Putamen (tissue), 1 donor: ENCODE results near the gene NDST4.

Source experiments
- DNase-seq: peaks from one replicate; pipeline ENCODE4 v3.0.0-alpha.2; 2016; ENCODE audit warnings: low spot score

The NDST4 gene

DNA sequence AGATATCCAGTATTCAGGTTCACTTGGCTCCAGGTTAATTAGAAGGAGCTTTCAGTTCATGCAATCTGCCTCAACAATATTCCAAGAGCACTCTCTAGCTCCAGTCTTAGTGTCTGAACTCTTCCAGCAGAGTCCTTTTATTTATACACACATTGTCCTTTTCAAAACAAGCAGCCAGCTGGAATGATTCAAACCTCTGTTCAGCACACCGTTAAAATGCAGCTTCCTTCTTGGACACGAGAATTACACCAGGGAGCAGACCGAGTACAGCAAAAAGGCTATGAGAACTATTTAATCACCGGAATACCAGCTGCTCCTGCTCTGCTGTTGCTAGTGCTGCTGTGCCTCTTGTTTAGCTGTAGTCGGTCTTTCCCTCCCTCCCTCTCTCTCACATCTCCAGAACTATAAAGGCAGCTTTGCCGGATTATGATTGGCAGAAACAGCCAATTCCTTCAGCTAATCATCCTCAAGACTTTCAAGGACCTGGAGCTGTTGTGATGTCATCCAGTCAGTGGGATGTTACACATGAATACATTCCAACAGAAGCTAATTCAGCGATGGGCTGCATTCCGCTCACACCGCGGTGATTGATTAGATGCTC is at the start of gene NDST4:
NDST4 (minus strand) TSS at position 115 of the 601 bp plus-strand sequence. CDS start 36,584 bp downstream, outside the sequence.
- peak; percentile 21 for DNase-seq

DNA sequence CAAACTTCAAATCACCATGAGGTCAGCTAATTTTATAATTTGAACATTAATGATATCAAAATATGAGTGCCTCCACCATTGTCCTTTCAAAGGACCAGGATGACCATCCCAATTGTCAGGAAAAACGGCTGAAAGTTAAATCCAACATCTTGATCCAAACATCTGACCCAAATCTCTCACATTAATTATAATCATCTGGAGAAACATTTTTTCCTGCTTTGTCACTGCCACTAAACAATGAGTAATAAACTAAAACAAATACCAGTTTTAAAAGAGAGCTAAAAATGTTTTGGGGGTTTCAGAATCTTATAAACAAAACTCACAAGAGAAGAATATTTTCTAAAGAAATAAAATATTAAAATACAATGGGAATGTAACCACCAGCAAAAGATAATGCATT is 45.7 kb upstream of the NDST4 start:
- no peak for DNase-seq

DNA sequence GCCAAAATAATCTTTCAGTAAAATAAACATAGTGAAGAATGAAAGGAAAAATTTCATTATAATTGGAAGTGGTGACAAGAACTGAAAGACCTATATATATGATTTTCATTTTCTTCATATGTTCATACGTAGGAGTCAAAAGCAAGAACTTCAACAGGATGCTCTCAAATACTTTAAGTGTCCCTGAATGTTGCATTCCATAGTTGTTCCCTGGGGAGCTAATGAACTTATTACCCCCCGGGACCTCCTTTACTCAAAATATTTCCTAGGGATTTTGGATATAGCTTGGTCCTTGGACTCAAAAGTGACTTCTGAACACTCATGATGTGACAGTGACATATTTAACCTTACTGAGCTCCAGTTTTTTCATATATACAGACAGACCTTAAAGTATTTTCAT is 44.9 kb upstream of the NDST4 start:
- DNase-seq, result no peak

DNA sequence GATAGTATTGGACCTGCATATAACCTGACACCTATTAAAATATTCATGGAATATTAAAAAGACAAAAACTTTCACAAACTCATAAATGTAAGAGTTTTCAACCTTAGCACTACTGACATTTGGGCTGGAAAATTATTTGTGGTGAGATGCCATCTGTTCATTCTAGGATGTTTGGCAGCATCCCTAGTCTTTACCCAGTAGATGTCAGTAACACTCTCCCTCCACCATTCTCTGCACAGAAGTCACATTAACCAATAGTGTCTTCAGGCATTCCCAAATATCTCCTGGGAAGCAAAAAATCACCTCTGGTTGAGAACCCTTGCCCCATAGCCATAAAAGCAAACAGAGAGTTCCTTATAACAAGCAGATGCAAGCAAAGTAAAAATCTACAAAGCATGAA is 41.4 kb upstream of the NDST4 start:
- DNase-seq, result no peak

DNA sequence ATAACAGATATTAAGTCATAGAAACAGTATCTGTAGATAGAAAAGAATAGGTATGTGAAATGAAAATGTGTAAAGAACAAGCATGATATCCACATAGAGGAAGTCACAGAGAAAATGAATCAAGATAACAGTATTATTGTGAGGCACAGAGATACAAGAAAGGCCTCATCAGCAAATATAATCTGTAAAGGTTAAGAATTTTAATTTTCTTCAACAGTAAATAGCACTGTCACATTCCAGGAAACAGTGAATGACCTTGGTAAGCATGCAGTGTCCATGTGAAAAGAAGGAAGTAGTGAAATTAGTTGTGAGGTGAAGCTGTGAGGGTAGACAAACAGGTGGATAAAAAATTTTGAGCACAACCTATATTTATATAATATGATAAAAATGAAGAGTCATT is 39.5 kb upstream of the NDST4 start:
- no peak for DNase-seq

DNA sequence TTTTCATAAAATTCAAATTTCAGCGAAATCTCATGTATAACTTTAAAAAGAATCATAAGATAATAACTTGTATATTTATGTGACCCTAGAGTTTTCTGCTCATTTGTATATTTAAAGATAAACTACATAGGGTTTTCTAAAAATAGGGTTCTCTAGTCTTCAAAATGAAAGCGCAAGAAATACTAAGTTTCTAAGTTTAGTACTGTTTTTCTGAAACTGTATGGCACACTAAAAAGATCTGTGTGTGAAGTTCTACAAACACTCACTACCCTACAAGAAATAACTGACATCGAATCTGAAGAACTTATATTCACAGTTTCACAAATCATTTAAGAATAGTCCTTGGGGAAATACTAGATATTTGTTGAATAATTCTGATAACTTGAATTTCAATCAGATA is 38.7 kb upstream of the NDST4 start:
- no peak for DNase-seq

DNA sequence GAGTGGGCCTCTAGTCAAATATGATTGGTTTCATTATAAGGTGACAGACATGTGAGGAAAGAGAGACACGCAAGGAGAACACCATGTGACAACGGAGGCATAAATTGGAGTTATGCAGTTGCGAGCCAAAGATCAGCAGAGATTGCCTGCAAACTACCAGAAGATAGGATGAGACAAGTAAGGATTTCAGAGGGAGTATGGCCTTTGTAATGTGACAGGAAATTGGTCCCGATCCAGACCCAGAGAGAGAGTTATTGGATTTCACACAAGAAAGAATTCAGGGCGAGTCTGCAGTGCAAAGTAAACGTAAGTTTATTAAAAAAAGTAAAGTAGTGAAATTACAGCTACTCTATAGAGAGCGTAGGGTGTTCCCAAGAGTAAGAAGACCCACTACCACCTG is 35.7 kb upstream of the NDST4 start:
- no peak for DNase-seq

DNA sequence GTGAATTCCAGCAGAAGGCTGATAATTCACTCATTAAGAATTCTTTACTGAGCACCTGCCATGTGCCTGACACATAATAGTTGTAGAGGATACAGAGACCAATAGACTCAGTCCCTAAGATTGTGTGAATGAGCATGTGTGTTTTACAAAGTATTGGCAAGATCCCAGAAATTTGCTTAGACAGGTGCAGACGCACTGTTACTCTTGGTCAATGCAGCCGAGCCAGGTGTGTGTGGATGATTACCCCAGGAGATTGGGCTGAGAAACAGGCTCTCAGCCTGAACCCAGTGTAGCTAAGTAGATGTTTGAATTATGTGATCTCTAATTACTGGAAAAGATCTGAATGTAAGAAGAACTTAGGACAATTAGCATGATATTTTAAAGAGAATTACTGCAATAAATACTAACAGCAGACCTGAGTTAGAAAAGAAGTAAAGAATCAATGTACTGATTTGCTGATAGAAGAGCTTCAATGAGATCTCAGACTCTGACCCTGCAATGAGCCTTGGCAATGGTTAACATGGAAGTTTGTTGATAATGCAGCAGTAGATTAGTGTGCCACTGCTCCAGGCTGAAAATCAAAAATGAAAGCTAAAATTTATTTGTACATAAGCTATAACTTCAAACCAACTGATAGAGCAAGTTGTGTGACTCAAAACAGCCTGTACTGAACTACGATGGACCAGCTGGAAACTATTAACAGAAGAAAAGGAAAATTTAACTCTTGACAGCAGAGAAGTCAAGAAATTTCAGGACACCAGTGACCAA is 32.2 kb upstream of the NDST4 start:
- no peak for DNase-seq

DNA sequence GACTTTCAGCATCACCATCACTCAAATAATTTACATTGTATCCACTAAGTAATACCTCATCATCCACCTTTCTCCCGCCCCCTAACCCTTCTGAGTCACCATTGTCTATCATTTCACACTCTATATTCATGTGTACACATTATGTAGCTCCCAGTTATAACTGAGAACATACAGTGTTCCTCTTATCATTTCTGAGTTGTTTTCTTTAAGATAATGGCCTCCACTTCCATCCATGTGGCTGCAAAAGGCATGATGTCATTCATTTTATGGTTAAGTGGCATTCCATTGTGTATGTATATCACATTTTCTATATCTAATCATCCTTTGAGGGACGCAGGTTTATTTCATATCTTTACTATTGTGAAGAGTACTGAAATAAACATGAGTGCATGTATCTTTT is 14.6 kb upstream of the NDST4 start:
- no peak for DNase-seq

DNA sequence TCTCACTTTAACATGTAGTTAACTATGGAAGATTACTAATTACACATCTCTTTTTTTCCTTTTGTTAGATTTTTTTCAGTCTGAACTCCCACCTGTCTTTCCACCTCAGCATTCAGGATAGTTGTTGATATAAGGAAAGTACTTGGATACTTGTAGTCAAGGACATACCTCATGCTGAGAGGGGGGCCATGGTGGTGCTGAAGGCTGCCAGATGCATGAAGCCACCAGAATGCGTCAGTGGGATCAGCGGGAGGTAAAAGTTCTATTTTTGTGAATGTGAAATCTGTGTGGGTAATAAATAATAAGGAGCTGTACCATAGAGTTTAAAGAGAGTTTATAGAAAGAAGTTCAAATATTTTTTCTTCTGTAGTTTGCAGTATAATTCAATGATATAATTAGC is 13.1 kb upstream of the NDST4 start:
- DNase-seq, result no peak

DNA sequence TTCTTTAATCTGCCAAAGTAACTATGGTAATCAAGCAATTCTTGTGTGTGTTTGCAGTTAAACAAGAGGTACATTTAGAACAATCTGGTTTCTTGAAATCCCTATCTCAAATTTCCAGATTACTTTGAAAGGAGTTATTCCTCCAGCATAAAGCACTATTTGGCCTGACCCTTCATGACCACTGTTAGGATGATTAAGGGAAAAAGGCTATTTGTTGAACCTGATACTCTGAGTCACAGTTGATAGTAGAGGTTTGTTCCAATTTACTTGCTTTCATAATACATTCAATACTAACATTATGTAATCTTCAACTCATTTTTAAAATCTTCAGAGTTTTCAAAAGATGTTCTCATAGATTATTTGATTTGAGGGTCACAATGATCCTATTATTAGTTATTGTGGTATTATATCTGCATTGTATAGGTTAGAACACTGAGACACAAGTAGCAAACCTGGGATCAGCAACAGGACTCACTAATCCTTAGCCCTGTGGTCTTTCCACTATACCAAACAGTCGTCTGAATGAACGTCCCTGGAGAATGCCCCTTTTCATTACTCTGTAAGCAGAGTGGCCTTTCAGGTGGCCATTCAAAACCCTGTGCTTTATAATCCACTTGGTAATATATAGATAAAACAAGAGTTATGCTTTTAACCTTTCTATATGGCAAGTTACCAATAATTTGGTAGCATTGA is 8.1 kb upstream of the NDST4 start:
- DNase-seq, result no peak

DNA sequence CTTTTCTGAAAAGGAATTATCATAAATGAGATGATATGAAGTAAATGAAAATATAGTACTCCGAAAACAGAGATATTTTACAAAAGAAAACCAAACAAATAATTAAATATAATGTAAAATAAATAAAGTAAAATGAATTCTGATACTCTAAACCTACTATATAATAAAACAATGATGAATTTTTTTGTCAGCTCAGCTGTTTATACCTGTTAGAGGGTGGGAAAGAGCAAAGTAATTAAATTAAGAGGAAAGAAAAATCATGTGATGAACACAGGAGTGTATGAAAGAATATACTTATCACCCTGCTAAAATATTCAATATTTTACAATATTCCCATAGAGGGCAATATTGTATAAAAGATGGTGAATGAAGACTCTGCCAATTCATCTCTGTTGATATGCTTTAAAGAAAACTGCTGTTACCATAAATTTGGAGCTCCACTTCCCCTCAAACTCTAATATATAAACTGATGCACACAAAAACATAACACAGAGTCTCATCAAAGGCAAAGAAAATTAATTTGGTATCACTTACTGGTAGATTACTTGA is 6.5 kb upstream of the NDST4 start:
- no peak for DNase-seq

DNA sequence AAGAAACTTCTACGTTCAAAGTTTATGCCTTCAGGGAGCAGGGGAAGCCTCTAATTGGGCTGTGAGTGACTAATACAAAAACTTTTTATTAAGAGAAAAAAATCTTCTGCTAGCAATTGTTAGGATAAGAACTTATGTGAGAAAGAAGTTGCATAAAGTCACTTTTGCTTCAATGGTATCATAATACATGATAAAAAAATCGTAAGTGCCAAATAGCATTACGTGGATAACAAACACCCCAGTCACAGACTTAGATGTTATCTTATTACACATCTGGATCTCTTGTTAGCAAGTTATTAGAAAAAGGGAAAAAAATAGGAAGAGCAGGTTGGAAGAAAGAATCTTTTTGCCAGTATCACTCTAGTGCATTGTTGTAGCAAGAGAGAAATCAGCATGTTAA is 4.2 kb upstream of the NDST4 start:
- DNase-seq, result no peak

DNA sequence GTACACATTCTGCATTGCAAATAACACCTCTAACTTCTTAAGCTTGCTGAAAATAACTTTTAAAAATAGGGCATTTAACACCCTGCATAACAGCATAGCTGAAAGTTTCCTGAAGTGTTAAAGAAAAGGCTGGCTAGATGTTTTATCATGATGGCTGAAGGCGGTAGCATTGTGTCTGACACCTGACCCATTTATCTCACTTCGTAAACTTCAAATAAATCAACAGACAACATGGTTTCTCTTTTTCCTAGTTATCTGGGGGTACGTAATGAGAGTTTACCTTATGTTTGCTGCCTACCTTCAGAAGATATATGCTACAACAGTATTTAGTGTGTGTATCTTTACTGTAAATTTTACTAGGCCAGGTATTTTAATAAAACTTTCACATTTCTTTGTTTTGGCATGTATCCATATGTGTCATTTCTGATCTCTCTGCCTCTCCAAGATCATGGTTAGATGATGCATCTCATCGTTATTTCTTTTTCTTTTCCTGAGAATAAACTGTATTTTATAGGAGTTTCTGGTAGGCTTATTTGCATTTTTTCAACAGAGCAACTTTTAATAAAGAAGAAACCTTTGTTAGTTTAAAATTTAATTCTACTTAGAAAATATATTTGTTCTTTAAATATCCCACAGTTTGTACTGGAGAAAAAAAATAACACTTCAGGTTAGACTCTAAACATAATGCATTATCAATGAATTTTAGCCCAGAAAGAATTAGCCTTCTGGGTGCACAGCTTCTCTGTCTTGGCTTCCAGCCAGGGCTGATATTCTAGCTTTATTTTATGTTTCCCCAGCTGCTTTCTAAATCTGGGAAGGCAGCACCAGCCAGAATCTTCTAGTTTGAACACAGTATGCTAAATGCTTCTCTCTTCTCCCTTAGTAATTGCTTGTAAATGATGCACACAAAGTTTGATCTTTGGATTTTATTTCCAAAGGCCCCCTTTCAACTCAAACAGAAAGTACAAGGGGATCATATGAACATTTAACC is 2.9 kb downstream of the NDST4 start:
- no peak for DNase-seq

DNA sequence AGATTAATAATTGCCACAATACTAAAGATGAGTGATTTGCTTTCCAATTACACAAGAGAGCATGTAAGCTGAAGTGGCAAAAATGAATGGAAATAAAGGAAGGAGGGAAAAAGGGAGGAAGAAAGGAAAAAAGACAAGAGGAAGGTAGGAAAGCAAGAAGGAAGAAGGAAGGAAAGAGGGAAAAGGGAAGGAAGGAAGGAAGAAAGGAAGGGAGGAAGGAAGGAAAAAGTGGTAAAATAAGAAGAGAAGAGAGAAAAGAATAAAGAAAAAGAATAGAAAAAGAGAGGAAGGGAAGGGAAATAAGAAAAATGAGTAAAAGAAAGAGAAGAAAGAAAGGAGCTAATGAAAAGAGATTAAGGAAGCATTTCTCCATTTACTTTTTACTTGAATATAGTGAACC is 4.6 kb downstream of the NDST4 start:
- DNase-seq, result no peak

DNA sequence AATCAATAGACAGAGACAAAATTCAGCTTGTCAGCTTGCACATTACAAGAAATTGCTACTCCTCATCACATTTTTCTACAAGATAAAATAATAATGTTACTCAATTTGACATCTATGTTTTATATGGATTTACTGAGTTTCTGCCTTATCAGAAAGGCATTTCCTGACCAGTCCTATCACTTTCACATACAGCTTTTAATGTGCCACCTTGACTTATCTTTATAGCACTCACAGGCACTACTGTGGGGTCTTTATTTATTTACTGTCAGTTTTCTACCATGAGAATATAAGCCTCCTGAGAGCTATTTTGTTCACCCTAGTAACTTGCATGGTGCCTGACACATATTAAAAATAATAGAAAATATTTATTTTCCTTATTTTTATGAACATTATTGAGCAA is 6.0 kb downstream of the NDST4 start:
- DNase-seq, result no peak

DNA sequence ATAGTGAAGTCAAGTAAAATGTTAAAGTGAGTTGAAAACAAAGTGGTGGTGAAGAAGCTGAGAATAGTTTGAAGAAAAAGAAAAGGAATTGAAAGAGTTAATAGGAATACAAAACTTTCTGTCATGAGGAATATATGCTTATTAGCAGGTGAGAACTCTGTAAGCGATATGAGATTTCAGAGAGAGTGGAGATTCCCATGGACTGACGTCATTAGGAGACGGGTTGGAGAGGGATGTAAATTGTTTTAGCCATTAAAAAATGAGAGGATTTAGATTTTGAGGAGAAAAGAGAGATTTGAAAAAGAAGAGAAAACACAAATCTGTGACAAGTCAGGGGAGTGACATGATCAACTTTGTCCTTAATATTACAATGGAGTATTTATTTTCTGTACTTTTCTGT is 11.7 kb downstream of the NDST4 start:
- no peak for DNase-seq

DNA sequence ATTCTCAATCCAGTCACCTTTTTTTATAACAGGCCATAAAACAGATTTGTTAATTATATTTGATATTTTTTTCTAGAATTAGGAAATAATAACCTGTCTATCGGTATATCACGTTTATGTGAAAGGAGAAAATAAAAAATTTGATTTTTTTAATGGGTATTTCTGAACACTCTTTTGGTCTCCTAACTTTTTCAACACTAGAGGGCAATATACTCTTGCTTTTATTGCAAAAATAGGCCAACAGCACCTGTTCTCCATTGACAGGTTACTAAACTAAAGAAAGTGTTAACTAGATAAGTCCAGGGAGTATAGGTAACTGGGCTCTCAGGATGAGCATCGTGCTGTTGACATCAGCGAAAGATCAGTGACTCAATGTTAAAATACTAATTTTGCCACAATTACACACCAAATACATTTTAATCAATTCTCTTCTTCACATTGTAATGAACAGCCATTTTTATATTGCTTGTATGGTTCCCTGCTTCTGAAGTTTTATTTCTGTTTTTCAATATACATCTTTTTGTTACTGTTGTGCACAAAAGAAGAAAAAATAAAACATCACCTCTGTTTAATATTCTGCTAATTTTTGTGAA is 22.8 kb downstream of the NDST4 start:
- DNase-seq, result no peak

DNA sequence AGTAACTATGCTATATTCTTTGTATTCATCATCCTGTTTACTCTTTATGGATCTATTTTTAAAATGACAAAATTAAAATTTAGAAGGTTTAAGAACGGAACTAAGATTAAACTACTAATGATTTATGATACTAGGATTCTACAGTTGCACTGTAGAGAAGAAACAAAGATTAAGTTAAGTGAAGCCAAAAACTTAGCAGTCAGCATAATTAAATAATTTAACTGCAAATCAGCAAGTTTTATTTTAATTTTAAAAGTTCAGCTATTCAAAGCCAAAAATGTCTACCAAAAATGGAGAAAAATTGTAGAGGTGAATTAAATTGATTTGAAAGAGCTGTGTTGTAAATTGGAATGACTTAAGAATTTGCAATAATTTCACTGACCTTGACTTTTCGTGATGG is 30.8 kb downstream of the NDST4 start:
- DNase-seq, result no peak

DNA sequence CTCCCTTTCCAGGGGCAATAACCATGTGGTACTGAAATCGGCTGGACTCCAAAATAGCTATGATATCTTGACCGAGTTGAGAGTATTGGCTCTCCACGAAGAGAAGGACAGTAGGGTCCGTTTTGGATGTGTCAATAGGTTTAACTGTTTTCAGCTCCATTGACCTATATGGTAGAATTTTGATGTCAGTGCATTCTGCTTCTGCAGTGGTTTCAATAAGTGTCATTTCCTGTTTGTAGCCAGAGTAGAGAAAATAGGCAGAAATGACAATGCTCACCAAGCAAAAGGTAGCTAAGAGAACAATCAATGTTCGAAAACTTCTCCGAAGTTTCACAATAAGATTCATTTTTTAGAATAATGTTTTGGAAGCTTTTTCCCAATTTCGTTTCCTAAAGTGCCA is 36.7 kb downstream of the NDST4 start:
- no peak for DNase-seq

DNA sequence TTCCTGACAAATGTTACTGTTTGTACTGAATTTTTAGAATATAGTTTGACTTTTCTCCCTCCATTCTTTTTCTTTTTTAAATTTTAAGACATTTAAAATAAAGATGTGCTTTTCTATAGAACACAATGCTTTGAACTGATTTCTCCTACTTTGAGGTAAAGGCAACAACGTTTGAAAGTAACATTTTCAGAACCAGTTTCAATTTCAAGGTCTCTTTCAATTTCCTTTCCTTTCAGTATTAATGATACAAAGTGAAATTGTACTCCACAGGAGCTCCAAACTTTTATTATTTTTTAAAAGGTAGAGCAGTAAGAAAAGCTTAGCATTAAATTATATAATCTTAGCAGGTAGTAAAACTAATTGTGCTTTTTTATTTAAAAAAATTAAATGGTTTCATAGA is 54.9 kb downstream of the NDST4 start:
- no peak for DNase-seq

DNA sequence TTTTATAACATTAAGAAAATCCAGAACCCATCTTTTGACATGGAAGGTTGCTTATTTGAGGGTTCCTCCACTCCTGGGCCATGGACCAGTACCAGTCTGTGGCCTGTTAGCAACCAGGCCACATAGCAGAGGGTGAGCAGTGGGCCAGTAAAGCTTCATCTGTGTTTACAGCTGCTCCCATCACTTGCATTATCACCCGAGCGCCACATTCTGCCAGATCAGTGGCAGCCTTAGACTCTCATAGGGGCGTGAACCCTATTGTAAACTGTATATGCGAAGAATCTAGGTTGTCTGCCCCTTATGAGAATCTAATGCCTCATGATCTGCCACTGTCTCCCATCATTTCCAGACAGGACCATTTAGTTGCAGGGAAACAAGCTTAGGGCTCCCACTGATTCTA is 58.6 kb downstream of the NDST4 start:
- no peak for DNase-seq
